Left renal pelvis (tissue), 4 donors: ENCODE results near the gene TM9SF1. TPM values are rescaled to one million over a fixed set of nuclear protein-coding genes. Genes with fewer than 3 reads are reported as not detected.

Experiments
- DNase-seq, 4 donors: peaks; one replicate each; pipeline ENCODE4 v3.0.0-alpha.2; 2013; ENCODE audit warnings: low read depth in 4 of 4, low spot score in 3 of 4
- polyA plus RNA-seq, 4 donors: library from polyadenylated mRNA; unstranded; fragments of 120-200 nt; gene quantifications; one replicate each; pipeline ENCODE4 v1.2.1, GENCODE V29; 2013; ENCODE audit not compliant: insufficient read length in 4 of 4

Gene TM9SF1
- polyA plus RNA-seq, 4 donors: 32.9 to 43.7 (median 35.4) TPM

- DNase-seq: no peak
Observed at GRCh38 chr14:24159777-24160498, 35.3 kb downstream of the TM9SF1 start.

DNA sequence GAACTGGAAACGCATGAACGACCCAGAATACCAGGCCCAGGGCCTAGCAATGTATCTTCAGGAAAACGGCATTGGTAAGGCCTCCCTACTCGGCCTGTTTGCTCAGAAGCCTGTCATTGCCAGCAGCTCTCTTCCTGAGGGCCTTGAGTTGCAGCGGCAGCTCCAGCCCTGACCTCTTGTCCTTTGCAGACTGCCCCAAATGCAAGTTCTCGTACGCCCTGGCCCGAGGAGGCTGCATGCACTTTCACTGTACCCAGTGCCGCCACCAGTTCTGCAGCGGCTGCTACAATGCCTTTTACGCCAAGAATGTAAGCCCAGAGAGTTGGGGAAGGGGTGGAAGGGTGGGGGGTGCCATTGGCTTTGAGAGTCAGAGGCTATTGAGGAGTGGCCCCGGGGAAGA, 37.9 kb downstream of the TM9SF1 start:
- DNase-seq: no peak

DNA sequence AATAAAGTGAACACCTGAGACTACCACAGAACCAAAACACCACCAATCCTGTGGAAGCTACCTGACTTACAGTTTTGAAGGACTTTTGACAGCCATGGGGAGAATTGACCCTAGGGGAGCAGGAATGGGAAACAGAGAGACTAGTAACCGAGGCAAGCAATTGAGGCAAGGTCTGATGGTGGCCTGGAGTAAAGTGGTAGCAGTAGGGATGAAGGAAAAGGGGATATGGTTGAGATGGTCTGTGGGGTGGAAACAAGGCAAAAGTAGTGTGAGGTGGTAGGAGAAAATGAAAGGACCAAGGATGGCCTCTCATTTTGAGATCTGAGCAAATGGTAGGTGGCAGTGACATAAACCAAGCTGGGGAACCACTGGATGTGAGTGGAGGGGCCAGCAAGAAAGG, 38.4 kb downstream of the TM9SF1 start:
- DNase-seq: no peak

GRCh38 chr14:24155100-24155499, 40.1 kb downstream of the TM9SF1 start:
- no peak for DNase-seq

DNA sequence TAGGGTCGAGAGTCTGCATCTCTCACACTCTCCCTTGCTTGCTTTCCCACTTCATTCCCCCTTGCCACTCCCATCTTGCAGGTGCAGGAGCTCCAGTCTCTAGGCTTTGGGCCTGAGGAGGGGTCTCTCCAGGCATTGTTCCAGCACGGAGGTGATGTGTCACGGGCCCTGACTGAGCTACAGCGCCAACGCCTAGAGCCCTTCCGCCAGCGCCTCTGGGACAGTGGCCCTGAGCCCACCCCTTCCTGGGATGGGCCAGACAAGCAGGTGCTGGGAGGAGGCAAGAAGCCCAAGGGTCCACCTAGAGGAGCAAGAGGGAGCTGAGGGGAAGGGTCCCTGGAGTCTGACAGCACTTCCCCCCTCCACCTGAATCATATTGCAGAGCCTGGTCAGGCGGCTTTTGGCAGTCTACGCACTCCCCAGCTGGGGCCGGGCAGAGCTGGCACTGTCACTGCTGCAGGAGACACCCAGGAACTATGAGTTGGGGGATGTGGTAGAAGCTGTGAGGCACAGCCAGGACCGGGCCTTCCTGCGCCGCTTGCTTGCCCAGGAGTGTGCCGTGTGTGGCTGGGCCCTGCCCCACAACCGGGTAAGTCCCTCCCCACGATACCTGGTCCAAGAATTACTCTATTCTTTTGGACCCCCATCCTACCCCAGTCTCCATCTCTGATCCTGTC, 43.7 kb downstream of the TM9SF1 start:
- DNase-seq: no peak

- DNase-seq: no peak
Observed at GRCh38 chr14:24150993-24151392, 44.2 kb downstream of the TM9SF1 start.

- DNase-seq: no peak
Observed at GRCh38 chr14:24150567-24150966, 44.7 kb downstream of the TM9SF1 start.

DNA sequence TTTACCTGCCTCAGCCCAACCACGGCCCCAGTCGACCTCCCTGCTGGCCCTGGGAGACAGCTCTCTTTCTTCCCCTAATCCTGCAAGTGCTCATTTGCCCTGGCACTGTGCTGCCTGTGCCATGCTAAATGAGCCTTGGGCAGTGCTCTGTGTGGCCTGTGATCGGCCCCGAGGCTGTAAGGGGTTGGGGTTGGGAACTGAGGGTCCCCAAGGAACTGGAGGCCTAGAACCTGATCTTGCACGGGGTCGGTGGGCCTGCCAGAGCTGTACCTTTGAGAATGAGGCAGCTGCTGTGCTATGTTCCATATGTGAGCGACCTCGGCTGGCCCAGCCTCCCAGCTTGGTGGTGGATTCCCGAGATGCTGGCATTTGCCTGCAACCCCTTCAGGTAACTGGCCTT, 45.2 kb downstream of the TM9SF1 start:
- DNase-seq: no peak

GRCh38 chr14:24149302-24149969, 45.8 kb downstream of the TM9SF1 start:
- no peak for DNase-seq

DNA sequence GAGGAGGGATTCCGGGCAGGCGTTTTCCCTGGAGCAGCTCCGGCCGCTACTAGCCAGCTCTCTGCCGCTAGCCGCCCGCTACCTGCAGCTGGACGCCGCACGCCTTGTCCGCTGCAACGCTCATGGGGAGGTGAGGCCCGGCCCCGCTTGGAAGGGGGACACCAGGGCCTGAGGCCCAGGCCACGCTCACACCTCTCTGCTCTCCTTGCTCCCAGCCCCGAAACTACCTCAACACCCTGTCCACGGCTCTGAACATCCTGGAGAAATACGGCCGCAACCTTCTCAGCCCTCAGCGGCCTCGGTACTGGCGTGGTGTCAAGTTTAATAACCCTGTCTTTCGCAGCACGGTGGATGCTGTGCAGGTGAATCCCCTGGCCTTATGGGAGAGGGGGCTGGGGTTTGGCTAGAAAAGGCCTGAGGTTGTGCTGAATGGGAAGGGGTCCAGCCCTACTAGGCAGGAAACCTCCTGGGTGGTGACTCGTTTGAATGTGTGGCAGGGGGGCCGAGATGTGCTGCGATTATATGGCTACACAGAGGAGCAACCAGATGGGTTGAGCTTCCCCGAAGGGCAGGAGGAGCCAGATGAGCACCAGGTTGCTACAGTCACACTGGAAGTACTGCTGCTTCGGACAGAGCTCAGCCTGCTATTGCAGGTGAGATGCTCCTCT, 47.3 kb downstream of the TM9SF1 start:
- no peak for DNase-seq

DNA sequence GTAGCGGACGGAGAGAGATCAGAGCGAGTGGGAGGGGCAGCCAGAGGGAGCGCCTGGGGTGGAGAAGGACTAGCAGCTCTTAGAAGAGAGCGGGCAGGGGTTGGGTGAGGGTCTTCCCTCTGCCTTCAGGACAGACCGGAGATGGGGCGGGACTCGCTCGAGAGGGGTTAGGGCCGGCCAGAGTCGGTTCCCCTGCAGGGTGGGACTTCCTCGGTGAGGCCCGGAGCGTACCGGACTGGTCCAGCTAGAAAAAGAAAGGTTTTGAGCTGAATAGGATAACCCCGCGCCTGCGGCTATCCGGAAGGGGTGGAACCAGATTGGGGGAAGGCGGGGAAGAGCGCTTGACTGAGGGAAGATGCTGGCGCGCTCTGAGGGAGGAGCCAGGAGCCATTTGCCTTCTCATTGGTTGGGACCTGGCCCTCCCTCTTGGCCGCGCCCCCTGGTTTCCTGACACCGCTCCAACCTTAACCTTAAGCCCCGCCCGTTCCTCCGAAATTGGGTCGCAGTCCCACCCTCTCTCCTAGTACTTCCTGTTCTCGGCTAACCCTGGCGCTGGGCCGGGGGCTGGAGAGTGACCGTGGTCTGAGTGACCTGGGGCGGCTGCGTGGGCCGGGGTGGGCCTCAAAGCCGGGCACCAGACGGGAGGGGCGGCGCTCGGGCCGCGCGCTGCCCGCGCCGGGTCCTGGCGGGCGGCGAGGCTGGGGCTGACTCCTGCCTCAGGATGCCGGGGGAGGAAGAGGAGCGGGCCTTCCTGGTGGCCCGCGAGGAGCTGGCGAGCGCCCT, 48.1 kb downstream of the TM9SF1 start, which contains the start of gene RNF31:
Gene RNF31 (plus strand): TSS at position 521 of the 783 bp plus-strand sequence. CDS start 201 bp downstream, at position 722.
- peak; percentile 95 to 97 (median 96) for DNase-seq

DNA sequence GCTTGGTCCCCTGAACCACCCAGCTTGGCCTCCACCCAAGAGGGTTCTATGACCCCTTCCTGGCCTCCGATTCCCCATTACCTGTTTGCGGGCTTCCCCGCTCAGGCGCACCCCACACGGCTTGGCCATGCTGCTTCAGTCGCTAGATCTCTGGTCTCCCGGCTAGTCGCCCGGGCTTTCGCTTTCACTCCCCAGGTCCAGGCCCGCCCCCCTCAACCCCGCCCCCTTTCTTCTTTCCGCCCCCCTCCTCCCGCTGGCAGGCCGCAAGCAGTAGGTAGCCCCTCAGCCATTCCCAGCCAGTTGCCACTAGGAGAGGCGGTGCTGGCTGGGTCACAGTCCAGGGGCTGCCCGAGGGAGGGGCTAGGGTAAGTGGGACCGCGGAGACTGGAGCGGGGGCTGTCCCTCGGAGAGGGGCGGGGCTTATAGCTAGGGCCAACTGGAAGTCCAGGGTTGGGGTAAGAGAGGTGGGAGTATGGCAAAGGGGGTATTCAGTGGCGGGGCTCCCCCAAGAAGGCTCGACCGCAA, 48.7 kb downstream of the TM9SF1 start, which contains the start of gene PSME2:
Gene PSME2 (minus strand): TSS at position 158 of the 525 bp plus-strand sequence. CDS start 29 bp downstream, at position 129.
- peak; percentile 86 to 94 (median 89) for DNase-seq

- DNase-seq: no peak
Observed at GRCh38 chr14:24145690-24146452, 49.4 kb downstream of the TM9SF1 start.

GRCh38 chr14:24145219-24145618, 50.0 kb downstream of the TM9SF1 start:
- no peak for DNase-seq

GRCh38 chr14:24144451-24144850, 50.8 kb downstream of the TM9SF1 start:
- DNase-seq: no peak

- no peak for DNase-seq
Observed at GRCh38 chr14:24143511-24143910, 51.7 kb downstream of the TM9SF1 start.

- peak; percentile 98 to 99 (median 99) for DNase-seq
Observed at GRCh38 chr14:24141097-24141880, 54.0 kb downstream of the TM9SF1 start, which contains the start of gene EMC9. Gene EMC9 (minus strand): TSS chr14:24141591. CDS start chr14:24141304, 287 bp downstream.

GRCh38 chr14:24139272-24139934, 55.8 kb downstream of the TM9SF1 start:
- no peak for DNase-seq
